Measurements from ENCODE around the gene ARHGEF38.
A peak's percentile ranks its signal among the peaks of the same experiment; 100 is the strongest.

DNA sequence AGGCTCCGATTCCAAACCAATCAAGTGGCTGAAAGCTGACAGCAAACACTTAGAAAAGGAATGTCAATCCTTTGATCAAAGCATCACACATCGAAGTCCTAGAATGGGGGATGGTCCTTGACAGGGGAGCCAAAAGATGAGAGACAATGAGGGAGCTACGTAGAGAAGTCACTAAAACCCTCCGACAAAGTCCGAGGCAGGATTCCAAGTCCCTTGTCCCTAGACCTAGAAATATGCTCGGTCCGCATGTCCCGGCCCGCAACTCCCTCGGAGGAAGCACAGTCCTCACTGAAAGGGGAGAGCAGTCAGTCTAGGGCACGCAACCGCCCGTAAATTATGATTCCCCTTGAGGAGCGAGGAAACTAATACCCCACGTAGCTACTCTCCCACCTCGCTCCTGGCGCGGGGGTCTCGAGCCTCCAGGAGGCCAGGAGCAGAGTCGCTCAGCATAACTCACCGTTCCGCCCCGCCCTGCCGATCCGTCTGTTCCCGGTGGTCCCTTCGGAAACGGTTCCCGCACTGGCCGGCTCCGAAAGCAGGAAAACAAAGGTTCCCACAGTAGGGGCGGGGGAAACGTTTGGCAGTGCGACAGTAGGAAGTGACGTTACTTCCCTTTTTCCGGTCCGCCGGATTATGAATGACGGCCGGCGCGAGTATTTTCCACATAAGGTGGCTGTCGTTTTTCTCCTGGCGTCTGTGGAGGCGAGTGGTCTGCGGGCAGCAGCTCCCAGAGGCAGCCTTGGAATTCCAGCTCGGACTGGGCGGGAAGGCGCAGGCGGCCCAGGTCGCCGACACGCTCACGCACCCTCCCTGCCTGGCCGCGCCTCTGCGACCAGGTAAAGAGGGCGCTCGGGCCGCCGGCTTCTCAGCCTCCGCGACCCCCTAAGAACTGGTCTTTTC lies 156.0 kb downstream of the ARHGEF38 start, which contains the start of the genes GSTCD and INTS12:
- TF ChIP-seq, protein P1, sequence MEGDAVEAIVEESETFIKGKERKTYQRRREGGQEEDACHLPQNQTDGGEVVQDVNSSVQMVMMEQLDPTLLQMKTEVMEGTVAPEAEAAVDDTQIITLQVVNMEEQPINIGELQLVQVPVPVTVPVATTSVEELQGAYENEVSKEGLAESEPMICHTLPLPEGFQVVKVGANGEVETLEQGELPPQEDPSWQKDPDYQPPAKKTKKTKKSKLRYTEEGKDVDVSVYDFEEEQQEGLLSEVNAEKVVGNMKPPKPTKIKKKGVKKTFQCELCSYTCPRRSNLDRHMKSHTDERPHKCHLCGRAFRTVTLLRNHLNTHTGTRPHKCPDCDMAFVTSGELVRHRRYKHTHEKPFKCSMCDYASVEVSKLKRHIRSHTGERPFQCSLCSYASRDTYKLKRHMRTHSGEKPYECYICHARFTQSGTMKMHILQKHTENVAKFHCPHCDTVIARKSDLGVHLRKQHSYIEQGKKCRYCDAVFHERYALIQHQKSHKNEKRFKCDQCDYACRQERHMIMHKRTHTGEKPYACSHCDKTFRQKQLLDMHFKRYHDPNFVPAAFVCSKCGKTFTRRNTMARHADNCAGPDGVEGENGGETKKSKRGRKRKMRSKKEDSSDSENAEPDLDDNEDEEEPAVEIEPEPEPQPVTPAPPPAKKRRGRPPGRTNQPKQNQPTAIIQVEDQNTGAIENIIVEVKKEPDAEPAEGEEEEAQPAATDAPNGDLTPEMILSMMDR (IDR thresholded peaks at IDR 0.05) = peak in 2 of 6 experiments; percentile 19 to 23
- TF ChIP-seq POLR2A (IDR thresholded peaks at IDR 0.05) = peak in 1 of 4 donors; percentile 70
